HG03442 (cell line): ENCODE measurements around the gene DUSP15.
"Not testable (repeated sequence)": the region's sequence is repeated elsewhere in the genome, so short reads cannot be mapped to it uniquely, and the experiment has no call there.

Source experiments
- ATAC-seq: cut with Tn5 transposase; IDR thresholded peaks from one replicate; pipeline ENCODE4 v1.9.1; 2021; ENCODE audit warnings: mild to moderate bottlenecking, moderate library complexity; ENCODE audit not compliant: unreplicated experiment

The DUSP15 gene

DNA sequence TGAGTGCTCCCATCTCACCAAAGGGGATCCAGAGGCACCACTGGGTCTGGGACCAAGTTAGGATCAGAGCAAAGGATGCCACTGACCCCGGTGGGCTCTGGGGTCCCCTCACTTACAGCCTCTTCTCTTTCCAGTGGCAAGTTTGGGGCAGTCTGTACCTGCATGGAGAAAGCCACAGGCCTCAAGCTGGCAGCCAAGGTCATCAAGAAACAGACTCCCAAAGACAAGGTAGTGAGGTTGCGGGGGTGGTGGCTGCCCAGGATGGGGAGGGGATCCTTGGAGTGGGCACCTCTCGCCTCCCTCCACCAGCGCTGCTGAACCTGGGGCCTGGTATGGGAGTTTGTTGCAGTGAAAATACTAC is 46.2 kb downstream of the DUSP15 start:
- no peak for ATAC-seq

DNA sequence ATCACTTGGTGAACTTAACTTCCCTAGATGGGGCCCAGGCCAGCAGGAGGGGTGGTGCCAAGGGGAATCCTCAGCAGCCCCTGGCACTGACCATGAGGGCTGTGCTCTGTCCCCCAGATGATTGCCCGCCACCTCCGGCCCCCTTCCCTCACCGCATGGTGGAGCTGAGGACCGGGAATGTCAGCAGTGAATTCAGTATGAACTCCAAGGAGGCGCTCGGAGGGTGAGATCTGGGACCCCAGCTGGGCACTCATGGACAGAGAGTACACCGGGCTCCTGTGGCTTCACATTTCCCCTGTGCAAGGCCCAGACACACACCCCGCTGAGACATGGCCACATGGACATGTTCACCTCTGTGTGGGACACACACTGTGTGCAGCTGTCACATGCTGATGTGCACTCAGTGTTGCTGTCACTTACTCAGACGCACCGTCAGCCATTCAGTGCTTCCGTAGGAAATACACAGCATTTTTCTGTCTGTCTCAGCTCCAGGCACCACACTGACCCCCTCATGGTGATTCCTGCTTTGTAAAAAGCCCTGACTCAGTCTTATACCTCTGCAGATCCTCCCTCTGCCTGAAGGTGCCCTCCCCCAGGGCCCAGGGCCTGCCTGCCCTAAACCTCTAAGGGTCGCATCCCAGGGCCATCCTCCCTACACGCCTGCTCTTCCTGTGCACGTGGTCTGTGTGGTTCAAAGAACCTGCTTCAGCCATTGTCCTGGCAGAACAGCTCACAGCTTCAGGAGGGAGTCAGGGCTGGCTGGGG is 46.8 kb downstream of the DUSP15 start:
- ATAC-seq = no peak

DNA sequence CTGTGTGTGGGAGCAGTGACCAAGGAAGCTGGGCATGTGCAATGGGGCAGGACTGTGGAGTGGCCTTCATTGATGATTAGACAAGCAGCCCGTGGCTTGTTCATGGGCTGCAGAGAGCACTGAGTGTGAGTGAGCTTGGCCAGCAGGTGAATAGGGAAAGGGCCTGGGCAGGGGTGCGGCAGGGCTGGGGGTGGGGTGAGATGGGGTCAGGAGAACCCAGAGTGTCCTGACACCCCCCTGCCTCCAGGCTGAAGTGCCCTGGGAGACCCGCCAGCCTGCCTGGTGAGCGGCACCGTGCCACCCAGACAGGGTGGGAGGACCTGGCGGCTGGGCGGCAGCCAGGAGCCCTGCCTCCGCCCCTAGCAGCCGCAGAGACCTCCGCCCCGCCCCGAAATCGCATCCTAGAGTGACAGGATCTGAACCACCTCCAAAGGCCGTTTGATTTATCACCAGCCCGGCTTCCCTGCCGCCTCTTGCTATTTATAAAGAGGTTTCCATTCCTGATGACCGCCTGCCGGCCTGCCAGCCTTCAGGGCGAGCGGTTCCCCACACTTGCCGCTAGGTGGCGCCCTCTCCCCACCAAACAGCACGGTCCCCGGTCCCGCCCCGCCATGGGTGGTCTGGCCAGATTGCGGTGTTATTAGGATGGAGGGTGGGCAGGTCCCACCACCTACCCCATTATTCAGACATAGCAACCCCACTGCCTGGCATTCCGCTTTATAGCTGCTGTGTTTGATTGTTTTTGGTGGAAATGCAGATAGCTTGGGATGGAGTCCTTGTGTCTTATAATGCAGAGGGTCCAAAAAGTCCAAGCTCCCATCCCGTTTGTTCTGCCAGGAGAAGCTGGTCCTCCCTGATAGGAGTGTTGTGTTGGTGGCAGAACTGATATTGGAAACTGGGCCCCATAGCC is 47.7 kb downstream of the DUSP15 start:
- ATAC-seq = no peak

DNA sequence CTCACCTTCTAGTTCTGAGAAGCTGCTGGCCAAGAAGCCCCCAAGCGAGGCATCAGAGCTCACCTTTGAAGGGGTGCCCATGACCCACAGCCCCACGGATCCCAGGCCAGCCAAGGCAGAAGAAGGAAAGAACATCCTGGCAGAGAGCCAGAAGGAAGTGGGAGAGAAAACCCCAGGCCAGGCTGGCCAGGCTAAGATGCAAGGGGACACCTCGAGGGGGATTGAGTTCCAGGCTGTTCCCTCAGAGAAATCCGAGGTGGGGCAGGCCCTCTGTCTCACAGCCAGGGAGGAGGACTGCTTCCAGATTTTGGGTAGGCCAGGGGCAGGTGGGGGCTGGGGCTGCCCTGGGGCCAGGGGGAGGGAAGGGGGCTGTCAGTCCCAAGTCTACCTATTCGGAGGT is 48.9 kb downstream of the DUSP15 start:
- no peak for ATAC-seq

DNA sequence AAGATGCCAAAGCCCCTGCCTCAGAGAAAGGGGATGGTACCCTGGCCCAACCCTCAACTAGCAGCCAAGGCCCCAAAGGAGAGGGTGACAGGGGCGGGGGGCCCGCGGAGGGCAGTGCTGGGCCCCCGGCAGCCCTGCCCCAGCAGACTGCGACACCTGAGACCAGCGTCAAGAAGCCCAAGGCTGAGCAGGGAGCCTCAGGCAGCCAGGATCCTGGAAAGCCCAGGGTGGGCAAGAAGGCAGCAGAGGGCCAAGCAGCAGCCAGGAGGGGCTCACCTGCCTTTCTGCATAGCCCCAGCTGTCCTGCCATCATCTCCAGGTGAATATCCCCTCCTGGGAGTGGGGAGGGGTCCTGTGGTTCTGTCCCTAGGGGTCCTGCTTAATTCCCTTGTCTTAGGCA is 50.1 kb downstream of the DUSP15 start:
- no peak for ATAC-seq

DNA sequence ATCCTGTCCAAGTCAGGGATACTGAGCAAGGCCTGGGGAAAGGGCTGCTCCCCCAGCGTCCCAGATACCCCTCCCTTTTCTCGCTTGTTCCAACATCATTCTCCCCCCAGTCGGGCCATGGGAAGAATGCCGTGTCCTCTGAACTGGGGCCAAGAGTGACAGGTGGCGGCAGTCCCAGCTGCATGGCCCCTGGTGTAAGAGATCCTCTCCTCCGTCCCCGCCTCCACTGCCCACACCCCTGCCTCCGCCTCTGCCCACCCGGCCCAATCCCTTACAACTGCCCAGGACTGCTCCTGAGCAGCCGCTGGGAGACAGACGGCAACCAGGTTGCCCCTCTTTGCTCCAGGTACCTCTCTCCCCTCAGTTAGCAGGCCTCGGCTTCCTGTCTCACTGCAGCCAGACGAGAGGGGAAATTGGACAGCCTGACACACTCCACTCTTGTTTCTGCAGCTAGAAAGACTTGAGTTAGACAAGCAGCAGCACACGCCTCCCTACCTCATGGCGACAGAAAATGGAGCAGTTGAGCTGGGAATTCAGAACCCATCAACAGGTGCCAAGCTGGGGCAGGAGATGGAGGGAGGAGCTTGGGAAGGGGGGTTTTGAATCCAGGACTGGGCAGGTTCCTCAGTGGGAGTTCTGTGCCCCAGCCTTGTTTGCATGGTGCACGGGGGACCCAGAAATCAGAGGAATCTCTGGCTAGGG is 51.1 kb downstream of the DUSP15 start, which contains the start of gene MYLK2:
MYLK2 (plus strand) TSS at position 274 of the 702 bp plus-strand sequence; CDS start at position 499, 225 bp downstream.
- no peak for ATAC-seq

DNA sequence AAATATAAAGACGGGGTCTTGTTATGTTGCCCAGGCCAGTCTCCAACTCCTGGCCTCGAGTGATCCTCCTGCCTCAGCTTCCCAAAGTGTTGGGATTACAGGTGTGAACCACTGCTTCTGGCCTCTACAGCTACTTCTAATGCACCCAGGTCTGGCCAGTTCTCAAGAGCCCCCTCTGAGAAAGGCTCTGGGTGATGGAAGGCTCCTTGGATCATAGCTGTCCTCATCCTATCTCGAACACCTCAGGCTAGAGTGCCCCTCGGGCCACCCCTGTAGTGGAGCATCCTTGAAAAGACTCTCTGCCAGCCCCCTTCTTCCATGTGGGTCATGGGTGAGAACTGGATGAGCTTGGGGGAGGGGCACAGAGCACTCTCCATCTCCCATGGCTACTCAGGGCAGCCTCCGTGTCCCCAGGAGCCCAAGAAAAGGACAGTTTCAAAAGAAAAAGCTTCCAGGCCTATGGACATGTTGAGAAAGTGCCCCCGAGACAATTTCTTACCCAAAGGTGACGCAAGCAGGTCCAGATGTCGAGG is 51.9 kb downstream of the DUSP15 start:
- ATAC-seq = no peak

DNA sequence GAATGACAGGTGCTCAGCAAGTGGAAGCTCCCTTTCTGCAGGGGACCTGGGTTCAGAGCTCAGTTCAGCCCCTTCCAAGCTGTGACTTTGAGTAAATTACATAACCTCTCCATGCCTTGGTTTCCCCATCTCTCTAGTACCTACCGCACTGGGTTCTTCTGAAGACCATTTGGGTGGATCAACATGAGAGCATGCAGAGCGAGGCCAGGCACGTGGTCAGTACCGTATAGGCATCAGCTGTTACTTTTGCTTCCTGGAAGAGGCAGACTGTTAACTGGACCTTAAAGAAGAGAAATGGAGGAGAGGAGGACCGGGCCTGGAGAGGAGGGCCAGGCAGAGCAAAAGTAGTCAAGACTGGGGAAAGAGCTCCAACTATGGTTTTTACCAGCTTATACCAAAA is 52.9 kb downstream of the DUSP15 start:
- no peak for ATAC-seq

DNA sequence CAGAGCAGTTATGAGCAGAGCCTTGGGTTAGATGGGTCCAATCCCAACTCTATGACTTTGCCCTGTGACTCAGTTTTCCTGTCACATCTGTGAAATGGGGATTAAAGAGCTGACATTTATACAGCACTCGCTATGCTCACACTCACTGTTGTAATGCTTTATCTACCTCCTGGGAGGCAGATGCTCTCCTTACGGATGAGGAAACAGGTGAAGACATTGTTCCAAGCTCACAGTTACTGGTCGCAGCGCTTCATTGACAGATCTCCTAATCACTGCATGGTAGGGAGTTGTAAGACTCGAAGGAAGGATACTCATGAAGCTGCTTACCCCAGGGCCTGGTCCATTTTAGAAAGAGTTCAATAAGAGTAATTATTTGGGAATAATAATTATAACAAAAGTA is 54.1 kb downstream of the DUSP15 start:
- no peak for ATAC-seq

DNA sequence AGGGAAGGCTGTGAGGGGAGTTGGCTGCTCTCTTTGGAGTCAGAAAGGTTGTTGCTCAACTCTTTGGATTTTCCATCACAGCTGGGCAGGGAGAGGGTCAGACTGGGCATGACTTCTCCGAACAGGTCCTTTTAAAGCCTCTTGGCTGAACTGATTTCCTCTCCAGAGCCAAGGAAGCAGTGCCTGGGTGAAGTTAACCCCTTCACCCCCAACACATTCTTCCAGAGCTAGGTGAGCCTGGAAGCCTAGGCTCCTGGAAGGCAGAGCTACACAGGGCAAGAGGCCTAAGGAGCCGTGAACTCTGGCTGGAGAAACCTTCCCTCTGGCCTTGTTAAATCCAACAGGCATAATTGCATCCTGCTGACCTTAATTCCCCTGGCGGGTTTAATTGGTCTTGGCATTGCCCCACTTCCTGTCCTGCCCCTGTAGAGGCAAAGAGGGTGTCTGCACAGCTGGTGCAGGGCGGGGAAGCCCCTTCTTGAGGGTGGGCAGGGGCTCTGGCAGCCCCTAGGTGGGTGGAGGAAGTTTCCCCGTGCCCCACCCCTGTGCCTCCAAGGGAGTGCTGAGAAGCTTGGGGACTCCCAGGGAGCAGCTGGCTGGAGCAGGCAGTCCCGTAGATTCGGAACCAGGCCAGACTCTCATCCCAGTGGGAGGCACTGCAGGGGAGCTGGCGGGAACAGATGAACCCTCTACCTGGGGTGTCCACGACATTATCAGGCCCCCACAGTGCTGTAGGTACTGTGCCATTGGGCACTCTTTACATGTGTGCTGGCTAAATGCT is 54.7 kb downstream of the DUSP15 start:
- ATAC-seq = no peak

DNA sequence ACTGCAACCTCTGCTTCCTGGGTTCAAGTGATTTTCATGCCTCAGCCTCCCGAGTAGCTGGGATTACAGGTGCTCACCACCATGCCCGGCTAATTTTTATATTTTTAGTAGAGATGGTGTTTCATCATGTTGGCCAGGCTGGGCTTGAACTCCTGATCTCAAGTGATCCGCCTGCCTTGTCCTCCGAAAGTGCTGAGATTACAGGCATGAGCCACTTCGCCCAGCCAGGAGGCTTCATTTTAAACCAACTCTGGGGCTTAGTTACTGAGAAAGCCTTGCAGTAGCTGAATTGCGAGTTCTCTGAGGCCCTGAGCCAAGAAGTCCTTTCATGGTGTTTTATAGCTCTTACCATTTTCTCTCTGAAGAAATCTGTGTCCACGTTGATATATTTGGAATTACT is 56.2 kb downstream of the DUSP15 start:
- not testable (repeated sequence) for ATAC-seq

DNA sequence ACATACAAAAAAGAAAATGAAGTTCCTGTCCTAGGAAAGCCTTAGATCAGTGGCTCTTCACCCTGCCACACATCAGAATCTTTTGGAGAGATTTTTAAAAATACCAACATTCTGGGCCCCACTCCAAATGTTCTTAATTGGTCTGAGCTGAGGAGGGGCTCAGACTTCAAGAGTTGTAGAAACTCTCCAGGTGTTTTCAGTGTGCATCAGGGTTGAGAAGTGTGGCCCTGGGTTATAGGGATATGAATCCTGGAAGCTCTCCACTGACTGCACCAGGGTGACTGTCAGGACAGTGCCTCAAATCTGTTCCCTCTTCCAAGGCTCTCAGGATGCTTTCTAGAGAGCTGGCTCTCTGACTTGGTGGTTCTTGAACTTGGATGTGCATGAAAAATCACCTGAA is 56.7 kb downstream of the DUSP15 start:
- ATAC-seq = no peak

DNA sequence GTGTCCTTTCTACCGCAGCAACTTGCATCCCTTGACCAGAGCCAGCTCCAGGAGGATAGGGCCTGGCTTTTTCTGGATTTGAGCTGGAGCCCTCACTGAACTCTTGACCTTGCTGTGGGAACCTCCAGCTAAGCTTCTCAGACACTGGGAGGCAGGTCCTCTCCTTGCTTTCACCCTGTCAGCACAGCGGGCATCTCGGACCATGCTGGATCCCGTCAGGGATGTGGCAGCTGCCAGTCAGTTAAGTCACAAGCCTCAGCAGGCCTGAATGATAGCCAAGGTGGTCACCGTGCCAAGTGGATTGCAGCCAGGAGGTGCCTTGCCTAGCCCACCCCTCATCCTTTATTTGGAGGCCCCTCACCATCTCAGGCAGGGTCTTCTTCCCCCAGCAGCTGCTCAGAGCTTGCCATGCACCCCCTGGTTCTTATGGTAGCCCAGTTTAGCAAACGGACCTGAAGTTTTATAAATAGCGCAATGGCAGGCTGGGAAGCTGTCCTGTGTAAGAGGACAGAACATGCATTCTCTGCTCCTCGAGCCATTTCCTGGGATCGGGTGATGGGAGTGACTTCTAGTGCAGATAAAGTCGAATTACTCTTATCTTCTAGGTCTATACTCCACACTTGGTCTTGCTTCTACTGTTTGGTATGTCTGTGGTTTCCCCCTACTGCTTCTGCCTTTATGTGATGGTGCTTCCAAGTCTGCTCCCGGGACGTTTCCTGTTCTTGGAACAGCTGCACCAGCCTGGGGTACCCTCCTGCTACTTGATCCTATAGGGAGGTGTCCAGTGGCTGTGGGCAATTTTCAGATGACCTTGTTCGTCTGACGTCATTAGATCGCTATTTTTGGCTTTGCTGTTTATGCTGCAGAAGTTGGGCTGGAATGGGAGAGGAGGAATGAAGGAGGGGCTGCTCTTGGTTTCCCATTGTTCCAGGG is 58.3 kb downstream of the DUSP15 start:
- no peak for ATAC-seq

DNA sequence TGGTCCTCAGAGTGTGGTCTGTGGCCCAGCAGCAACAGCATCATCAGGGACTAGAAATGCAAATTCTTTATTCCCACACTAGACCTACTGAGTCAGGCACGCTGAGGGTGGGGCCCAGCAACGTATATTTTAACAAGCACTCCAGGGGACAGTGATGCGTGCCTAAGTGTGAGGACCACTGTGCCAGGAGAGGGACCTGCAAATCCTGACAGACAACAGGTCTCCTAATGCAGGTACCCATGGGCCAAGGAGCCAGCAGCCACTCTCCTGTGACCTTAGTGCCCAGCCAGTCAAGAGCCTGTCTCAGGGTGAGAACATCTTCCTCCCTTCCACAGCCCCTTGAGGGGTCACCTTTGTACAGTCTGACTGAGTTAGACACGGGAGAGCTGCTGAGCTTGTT is 59.1 kb downstream of the DUSP15 start:
- ATAC-seq = no peak
